Hypothalamus (tissue), 51 donors: ENCODE data around the gene FEN1.
A peak's percentile ranks its signal among the peaks of the same experiment; 100 is the strongest.

Experiments used
- DNase-seq, 51 donors: peaks; one replicate each; lab custom pipeline; 2025; lab: John Stamatoyannopoulos, UW

Gene FEN1

DNA sequence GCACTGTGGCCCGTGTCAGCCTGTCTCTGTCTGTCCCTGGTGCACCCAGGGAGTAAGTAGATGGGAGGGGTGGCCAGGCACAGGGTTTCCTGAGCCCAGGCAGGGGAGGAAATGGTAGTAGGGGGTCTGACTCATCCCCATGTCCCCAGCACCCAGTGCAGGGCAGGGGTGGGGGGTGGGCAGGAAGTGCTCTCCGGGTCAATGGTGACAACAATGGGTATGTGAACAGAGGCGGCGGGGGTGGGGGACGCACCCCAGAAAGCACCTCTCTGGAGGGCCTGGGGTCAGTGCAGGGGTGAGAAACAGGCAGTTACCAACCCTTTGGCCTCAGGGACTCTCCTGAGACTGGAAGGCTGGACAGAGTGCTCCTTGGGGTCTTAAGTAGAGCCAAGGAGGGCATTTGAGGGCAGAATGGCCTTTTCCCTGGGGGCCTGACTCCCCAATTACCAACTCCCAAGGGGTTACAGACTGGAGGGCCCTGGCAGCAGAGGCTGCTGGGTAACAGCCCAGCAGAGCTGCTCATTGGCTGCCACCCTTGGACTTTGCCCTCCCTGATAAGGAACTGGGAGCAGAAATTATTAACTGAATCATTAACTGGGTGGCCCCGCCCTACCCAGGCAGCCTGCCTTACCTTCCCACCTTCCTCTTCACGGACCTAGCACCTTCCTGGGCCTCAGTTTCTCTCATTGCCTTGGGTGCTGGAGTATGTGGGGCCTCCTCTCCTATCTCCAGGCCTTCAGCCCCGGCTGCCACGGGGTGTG lies 36.1 kb upstream of the FEN1 start:
- peak in 2 of 51 donors; percentile 31 to 51 for DNase-seq

- peak in 16 of 51 donors; percentile 8 to 48 (median 34) for DNase-seq
Measured at GRCh38 chr11:61757213-61757862, 35.4 kb upstream of the FEN1 start.

GRCh38 chr11:61760946-61761345 lies 31.8 kb upstream of the FEN1 start:
- peak in 50 of 51 donors; percentile 14 to 93 (median 75) for DNase-seq

GRCh38 chr11:61761440-61762222 lies 31.1 kb upstream of the FEN1 start:
- DNase-seq, result peak in 2 of 51 donors; percentile 40 to 51

DNA sequence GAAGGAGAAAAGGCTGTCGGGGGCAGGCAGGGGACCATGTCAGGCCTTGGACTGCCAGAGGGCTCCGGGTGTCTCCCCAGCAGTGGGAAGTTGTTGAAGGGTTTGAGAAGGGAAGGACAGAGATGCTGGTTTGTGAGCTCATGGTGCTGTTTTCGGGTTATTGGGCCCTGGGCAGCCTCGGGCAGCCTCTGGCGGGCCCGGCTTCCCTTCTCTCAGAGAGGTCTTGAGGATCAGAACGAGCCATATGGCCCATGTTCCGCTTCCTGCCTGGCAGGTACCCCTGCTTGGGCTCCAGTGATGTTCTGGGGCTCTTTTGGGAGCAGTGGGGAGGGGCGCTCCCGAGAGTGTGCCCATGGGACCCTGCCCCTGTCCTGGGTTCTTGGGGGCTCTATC lies 30.5 kb upstream of the FEN1 start:
- no peak for DNase-seq

DNA sequence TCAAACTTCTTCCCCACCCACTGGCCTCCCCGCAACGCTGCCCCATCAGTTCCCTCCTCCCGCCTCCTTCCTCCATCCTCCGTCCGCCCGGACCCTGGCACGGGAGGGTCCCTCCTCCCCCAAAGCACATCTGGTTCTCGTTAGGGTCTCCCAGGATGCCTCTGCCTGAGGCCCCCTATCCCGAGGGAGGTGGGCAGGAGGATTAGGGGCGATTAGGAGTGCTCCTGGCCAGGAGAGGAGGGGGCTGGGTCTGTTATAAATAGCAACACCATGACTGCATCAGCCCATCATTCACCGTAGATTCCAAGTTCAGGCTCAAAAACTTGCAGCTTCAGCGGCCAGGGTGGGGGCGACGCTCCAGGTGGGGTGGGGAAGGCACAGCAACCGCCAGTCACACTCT lies 29.9 kb upstream of the FEN1 start:
- DNase-seq, result no peak

DNA sequence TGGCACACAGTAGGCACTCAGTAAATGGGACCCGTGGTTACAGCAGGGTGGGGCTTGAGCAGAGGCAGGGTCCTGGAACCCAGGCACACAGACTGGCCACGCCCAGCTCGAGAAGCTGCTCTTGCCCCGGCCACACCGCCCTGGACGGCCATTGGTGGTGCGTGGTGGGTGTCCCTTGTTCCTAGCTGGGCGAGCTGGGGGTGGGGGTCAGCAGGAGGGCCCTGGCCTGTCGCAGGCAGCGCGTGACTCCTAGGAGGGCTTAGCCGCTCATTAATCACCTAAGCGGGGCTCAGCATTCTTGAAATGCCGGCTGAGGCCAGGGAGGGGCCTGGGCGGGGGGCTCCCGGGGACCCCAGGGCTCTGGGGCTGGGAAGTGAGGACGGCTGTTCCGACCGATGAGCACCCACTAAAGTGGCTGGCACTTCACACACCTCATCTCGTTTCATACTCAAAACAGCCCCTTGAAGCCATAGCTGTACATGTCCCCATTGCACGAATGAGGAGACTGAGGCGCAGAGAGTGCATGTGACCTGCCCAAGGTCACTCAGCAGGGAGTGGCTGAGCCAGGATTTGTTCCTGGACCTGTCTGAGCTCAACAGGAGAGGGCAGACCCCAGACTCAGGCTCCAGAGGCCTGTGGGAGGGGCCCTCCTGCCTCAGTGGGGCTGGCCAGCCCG lies 28.6 kb upstream of the FEN1 start:
- DNase-seq, result no peak

DNA sequence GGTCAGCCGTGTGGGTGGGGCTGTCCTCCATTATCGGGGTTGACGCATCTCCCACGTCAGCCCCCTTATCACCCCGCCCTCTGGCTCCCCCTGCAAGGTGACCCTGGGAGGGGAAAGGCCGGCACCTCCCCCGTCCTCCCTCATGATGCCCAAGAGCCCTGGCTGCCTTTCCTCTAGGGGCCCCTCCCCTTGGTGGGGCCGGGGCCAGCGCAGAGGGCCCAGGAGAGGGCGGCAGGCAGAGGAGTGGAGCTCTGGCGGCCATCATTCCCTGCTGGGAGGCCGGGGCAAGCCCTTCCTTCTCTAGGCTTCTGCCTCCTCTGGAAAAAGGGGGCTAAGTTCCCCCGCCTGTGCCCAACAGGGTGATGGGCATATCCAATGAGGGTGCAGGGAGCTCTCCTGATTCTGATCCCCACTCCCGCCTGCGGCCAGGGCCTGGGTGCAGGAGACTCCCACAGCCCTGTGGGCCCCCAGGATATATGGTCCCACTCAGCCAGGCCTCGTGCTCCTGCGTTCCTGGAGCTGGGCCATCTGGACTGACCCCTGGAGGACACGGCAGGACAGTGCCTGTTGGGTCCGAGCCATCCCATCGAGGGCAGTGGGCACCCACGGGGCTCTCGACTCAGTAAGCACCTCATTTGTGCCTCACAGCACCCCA lies 28.0 kb upstream of the FEN1 start:
- no peak for DNase-seq

- DNase-seq, result no peak
Measured at GRCh38 chr11:61765550-61766253, 27.0 kb upstream of the FEN1 start.

GRCh38 chr11:61766353-61766841 lies 26.3 kb upstream of the FEN1 start:
- no peak for DNase-seq

GRCh38 chr11:61768376-61769076 lies 24.2 kb upstream of the FEN1 start:
- no peak for DNase-seq

GRCh38 chr11:61769169-61769920 lies 23.4 kb upstream of the FEN1 start:
- no peak for DNase-seq

DNA sequence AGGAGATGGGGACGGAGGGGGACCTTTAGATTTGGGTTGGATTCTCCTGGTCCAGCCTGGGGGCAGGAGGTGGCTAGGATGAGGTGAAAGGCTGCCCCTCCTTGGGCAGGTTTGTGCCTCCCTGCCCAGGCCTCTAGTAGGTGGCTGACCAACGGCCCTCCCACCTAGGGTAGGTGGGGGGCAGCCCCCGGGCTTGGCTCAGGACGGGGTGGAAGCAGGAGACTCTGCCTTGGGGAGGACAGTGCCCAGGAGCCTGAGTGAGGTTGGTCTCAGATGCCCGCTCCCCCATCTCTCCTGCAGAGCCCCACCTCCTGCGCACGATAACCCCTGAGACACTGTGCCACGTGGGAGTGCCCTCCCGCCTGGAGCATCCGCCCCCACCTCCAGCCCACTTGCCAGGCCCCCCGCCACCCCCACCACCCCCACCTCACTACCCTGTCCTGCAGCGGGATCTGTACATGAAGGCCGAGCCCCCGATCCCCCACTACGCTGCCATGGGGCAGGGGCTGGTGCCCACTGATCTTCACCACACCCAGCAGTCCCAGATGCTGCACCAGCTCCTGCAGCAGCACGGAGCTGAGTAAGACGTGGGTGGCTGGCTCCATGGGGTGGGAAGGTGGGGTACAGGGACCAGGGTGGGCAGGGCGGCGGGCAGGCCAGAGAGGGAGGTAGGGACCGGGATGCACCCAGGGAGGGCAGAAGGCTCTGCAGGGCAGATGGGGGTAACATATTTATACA lies 22.6 kb upstream of the FEN1 start:
- no peak for DNase-seq

- no peak for DNase-seq
Measured at GRCh38 chr11:61771195-61771894, 21.4 kb upstream of the FEN1 start.

- DNase-seq, result no peak
Measured at GRCh38 chr11:61771985-61772455, 20.7 kb upstream of the FEN1 start.

GRCh38 chr11:61773356-61773755 lies 19.4 kb upstream of the FEN1 start:
- no peak for DNase-seq

DNA sequence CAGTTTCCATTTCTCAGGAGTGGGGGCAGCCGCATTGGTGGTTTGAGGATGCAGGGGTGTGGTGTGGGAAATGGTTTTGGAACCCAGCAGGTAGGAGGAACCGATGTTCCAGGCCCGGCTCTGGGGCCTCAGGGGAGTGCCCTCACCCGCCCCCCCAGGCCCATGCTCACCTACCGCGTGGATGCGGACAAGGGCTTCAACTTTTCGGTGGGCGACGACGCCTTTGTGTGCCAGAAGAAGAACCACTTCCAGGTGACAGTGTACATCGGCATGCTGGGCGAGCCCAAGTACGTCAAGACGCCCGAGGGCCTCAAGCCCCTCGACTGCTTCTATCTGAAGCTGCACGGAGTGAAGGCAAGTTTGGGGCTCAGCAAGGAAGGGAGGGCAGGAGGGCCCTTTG lies 18.9 kb upstream of the FEN1 start:
- no peak for DNase-seq
